CD4-positive, alpha-beta T cell treated with Interleukin-4 for 4 hours (primary cell): ENCODE measurements around the gene CAPN15.

ENCODE experiments used
- DNase-seq: peaks from one replicate; pipeline ENCODE4 v3.0.0-alpha.2; 2020

Gene CAPN15

DNA sequence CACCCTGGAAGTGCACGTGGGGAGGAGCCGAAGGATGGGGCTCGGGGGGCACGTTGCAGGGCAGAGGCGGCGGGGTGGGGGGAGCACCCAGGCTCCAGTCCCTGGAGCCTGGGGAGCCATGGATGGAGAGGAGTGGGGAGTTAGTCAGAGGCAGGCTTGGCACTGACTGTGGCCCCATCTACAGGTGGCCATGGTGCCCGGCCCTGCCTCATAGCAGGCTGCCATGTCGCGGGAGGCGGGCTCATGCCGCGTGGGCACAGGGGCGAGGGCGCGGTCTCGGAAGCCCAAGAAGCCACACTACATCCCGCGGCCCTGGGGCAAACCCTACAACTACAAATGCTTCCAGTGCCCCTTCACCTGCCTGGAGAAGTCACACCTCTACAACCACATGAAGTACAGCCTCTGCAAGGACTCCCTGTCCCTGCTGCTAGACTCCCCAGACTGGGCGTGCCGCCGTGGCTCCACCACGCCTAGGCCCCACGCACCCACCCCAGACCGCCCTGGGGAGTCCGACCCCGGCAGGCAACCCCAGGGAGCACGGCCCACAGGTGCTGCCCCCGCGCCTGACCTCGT lies 35.6 kb downstream of the CAPN15 start:
- DNase-seq, result no peak

DNA sequence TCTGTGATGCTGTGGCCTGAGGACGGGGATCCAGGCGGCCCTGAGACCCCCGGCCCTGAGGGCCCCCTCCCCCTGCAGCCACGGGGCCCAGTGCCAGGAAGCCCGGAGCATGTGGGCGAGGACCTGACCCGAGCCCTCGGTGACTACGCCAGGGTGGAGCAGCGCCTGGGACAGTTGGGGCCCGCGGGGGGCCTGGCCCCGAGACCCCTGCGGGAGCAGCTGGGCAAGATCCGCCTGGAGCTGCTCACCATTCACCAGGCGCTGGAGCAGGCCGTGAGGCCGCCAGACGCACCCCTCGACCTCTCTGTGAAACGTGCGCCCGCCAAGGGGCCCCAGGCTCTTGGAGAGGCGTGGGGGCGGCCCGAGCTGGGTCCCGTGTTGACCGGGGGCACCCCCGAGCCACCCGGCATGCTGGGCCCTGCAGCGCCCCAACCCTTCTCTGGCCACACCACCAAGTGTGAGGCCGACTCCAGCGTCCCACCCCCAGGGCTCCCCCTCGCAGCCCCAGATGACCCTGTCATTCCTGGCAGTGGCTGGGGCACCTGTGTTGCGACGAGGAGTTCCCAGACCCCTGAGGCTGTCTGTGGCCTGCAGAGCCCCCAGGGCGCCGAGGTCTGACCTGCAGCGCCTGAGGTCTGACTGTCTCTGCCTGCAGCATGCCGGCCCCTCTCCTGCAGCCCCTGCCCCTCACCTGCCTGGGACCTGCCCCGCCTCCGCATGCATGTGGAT lies 37.3 kb downstream of the CAPN15 start:
- DNase-seq, result no peak

DNA sequence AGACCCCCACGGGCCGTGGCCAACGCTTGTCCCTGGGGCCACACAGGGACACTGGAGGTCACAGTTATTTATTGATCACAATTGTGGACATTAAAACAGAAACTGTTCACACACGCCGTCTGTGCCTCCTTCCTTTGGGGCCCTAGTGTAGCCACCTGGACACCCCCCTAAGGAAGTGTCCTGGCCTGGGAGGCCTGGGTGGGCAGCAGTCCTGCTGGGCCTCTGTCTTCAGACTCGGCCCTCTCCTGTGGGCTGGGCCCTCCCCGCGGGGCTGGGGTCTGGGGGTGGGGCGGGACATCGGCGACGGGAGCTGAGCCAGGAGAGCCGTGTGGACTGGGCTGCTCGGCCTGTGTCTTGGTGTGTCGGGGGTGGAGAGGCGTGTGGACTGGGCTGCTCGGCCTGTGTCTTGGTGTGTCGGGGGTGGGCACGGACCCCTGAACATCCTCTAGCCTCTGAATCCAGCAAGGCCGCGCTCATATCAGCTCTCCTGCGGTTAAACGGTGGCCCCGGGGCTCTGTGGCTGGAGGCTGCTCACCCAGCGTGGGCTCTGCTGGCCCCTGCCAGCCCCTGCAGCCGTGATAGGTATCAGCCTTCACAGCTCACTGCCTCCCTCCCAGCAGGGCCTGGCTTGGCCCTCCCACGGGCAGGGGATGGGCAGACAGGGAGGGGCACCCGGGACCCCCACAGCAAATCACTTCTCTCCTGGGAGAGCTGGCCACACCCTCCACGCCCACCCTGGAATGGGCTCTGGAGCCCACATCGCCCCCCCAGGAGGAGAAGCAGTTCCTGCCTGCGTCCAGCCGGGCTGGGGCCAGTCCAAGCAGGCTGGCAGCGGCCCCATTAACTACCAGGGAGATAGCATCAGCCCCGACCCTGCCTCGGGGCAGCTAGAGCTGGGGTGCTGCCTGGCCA lies 38.2 kb downstream of the CAPN15 start:
- DNase-seq, result no peak

DNA sequence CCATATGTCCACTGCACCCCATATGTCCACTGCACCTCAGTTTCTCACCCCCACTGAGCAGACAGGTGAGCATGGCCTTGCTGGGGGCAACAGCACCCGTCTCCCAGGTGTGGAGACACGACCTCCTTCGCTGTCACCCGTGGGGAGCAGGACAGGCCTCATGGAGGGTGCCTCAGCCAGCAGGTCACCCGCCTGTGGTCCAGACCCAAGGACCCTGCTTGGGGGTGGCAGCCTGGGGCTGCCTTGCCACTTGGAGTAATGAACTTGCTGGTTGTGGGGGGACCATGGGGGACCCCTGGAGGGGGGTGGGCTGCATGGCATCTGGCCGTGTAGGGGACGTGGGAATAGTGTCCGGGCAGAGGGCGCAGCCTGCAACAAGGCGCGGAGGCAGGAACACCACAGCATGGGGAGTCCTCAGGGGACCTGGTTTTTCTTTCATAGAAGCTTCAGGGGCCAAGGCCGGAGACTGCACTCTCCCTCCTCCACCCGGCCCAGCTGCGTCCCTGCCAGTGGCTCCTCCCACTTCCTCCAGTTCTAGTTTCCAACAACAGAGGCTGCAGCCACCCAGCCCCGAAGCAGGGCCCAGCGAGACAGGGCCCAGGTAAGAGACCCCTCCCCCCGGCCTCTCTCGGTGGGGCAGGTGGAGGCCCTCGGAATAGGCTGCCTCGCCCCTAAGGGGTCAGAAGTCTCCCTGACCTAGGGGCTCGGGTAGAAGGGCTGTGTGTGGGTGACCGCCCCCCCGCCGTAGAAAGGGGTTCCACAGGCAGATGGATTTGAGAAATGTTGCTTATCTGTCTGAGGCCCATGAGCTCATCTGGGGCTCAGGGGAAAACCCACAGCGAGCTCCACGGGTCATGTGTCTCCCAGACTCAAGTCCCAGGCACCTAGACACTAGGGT lies 39.2 kb downstream of the CAPN15 start, which contains the start of gene NHLRC4:
Gene NHLRC4, plus strand, starts transcription at position 531 of the 898 bp plus-strand sequence. CDS start 1,043 bp downstream, outside the sequence.
- peak; percentile 32 for DNase-seq

DNA sequence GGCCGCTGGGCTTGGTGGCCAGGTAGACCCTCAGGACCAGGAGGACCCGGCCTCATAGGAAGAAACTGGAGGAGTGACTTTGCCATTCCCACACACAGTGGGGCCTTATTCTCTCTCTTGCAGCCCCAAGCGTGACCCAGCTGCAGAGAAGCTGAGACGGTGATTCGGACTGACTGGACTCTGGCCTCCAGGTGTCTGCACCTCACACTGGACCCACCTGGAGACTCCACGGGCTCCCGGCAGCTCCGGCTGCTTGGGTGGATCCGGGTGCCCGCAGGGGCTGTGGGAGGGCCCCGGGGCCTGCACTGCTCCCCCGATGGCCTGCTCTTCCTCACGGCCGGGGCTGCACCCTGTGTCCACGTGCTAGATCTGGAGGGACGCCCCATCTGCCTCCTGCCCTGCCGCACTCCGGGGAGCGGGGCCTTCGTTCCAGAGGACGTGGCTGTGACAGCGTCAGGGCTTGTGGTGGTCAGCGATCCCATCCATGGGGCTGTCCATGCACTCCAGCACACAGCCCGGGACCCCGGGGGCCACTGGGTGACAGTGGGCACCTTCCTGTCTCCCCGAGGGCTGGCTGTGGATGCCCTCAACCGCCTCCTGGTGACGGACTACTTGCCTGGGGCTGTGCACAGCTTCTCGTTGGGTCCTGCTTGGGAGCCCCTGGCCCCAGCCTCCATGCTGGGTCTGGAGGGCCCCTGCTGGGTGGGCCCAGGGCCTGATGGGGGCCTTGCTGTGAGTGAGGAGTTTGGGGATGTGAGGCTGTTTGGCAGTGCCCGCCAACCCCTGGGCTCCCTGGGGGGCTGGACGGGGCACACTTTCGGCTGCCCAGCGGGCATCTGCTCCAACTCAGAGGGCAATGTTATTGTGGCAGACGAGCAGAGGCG lies 40.1 kb downstream of the CAPN15 start:
- DNase-seq, result no peak

DNA sequence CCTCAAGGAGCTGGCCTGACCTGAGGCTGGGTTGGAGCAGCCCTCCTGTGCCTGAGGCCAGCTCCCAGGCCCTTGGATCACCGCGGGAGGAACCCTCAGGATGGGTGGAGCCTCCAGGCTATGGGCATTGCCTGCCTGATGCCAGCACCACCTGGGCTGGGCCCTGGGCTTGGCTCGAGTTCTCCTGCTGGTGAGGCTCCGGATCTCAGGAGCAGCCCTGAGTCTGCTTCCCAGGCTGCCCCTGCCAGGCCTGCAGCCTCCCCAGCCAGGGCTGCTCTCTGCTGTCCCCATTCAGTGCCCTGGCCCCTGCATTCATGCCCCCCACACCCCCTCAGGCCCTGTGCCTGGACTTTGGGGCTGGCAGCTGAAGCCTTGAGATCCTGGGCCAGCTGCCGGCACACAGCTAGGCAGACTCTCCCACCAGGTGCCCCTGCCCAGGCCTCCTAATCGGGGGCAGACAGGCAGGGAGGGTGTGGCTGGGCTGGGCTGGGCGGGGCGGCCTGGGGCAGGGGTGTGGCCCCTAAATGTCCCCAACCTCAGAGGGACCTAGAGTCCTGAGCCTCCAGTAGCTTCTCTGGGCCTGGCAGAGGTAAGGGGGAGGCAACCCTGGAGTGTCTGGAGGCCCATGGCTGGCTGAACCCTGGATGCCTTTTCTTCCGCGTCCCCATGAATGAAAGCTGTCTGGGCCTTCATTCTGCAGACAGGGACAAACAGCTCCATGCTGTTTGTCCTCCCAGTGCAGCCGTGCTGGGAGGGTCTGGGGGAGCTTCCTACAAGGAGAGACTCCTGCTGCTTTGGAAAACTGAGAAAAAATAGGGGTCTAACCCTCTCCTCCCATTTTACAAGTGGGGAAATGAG lies 41.1 kb downstream of the CAPN15 start:
- DNase-seq, result no peak

DNA sequence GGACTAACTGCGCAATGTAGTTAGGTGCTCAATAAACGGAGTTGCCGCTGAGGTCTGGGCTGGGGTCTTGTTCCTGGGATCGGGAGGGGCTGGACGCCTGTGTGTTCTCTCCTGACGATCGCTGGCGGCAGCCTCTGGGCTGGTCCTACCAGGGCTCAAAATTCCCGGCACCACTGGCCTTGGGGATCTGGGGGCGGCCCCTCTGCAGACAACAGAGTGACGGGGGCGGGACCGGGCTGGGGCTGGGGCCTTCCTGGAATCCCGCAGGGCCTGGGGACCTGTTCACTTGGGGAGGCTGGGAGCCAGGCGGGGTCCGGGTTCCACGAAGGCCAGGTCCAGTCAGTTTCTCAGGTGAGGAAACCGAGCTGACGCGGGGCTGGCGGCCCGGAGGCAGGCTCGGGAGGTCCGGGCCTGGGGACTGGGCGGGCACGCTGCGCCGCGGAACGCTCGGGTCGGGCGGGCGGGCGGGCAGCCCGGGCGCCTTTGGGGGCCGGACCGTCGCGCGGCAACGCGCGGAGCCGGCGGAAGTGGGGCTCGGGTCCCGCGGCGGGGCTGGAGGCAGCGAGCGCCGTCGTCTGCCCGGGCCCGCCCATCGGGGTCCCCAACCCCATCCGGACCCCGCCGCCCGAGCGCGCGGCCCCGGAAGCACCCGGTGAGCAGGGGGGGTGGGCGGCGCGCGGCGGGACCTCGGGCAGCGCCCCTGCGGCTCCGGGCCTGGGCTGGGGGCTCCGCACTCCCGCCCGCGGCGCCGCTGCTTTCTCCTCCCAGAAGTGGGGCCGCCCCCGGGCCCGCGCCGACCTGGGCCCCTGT lies 42.1 kb downstream of the CAPN15 start, which contains the start of gene PIGQ:
Gene PIGQ, plus strand, starts transcription at position 524 of the 810 bp plus-strand sequence. CDS start 4,107 bp downstream, outside the sequence.
- DNase-seq, result peak; percentile 46

DNA sequence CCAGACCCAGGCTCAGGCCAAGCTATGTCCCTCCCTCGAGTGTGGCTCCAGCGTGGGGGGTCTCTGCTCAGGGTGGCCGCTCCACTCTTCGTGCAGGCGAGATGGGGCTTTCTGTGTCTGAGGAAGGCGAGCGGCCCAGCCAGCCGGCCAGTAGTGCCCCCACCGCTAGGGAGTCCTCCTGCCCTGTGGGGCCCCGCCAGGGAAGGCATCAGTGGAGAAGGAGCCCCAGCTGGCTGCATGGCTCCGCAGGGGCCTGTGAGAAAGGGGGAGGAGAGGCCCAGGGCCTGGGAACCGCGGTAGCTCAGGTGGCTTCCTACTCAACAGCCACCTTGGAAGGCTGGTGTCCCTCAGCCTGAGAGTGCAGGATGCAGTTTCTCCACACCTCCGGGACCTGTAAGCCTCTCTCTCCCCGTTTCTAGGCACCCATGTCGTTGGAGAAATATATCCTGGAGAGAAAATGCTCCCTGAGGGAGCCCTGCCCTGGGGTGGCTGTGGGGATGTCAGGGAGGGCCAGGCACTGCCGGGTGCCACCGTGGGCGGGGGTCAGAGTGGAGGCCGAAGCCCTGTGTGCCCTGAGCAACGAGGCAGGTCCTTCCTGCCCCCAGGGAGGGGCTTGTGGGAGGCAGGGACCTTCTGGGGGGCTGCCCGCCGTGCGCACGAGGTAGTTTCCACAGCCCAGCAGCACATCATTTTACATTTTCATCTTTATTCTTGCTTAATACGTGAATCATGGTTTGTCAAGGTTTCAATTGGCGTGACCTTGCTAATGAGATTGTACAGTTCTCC lies 45.5 kb downstream of the CAPN15 start:
- DNase-seq, result no peak

DNA sequence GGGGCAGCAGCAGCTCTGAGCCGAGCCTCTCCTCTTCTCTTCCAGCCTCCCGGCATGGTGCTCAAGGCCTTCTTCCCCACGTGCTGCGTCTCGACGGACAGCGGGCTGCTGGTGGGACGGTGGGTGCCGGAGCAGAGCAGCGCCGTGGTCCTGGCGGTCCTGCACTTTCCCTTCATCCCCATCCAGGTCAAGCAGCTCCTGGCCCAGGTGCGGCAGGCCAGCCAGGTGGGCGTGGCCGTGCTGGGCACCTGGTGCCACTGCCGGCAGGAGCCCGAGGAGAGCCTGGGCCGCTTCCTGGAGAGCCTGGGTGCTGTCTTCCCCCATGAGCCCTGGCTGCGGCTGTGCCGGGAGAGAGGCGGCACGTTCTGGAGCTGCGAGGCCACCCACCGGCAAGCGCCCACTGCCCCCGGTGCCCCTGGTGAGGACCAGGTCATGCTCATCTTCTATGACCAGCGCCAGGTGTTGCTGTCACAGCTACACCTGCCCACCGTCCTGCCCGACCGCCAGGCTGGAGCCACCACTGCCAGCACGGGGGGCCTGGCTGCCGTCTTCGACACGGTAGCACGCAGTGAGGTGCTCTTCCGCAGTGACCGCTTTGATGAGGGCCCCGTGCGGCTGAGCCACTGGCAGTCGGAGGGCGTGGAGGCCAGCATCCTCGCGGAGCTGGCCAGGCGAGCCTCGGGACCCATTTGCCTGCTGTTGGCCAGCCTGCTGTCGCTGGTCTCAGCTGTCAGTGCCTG lies 46.7 kb downstream of the CAPN15 start:
- DNase-seq, result no peak

DNA sequence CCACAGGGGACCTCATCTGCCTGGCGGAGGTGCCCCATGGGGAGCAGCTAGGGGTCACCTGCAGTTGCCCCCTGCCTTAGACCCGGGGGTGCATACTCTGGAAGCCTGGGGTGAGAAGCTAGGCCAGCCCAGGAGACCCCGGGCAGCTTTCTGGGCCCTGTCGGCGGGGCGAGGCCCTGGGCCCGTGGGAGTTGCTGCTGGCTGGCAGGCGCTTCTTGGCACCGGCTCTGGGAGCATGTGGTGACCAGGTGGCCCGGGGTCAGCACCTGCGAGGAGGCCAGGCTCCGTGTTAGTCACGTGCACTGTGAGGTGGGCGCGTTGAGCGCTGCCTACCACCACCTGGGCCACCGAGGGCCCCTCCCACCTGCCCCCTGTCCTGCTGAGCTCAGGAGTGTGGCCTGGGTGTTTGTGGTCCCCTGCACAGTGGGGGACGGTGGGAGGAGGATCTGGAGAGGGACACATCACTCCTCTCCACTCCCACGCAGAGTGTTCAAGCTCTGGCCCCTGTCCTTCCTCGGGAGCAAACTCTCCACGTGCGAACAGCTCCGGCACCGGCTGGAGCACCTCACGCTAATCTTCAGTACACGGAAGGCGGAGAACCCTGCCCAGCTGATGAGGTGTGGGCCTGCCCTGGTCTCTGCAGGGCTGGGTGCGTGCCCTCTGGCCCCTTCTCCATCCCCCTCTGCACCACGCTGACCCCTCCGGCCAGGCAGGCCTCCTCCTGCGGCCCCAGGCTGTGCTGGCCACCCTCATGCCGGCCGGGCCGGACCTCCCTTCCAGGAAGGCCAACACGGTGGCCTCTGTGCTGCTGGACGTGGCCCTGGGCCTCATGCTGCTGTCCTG lies 48.1 kb downstream of the CAPN15 start:
- DNase-seq, result no peak

DNA sequence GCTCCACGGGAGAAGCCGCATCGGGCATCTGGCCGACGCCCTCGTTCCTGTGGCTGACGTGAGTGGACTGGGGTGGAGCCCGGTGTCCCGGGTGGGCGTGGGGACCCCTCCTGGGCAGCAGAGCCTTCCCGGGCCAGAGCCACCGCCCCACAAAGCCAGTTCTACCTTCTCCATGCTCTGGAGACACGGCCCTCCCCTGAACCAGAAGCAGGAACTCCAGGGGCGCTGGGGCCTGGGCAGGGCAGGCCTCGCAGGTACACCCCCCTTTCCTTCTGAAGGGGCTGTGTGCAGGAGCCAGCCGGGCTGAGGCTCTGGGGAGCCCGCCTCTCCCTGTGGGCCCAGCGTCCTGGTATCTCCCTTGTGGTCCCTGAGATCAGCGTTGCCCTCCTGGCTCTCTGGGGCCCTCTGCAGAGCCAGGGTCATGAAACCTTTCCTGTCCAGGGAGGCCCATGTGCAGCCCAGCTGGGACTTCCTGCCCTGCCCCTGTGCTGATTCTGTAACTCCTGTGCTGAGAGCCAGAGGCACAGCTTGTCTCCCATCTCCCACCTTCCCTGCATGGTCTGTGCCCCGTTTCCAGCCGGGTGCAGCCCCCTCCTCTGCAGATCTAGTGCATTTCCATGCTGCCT lies 48.8 kb downstream of the CAPN15 start:
- DNase-seq, result no peak

DNA sequence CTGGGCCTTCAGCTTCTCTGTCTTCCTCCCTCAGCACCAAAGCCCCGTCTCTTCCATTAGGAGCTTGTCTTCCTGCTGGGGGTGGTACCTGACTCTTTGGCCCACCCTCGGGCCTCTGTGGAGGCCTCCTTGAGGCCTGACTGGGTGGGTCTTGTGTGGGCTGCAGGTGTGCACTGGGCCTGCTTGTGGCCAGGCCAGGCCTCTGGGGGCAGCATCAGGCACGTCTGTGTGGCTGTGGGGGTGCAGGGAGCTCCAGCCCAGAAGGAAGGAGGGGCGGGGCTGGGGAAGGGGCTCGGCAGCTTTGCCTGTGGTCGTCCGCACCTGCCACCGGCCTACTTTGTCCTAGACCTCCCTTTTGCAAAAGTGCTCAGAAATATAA lies 49.3 kb downstream of the CAPN15 start:
- no peak for DNase-seq

DNA sequence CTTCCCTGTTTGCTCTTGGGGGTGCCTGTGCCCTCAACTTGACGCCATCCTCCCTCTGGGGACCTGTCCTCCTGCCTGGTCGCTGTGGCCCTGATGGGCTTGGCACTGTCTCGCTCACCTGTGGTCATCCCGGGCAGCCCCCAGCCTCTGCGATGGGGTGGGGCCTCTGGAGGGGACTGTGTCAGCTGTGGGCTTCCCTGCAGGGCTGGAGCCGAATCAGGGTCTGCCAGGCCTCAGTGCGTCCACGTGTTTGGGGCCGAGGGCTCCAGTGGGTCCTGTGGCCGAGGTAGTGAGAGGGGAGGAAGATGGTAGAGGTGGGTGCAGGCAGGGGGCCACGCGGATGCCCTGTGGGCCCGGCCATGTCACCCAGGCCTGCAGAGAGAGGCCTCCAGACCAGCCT lies 50.3 kb downstream of the CAPN15 start:
- DNase-seq, result no peak

DNA sequence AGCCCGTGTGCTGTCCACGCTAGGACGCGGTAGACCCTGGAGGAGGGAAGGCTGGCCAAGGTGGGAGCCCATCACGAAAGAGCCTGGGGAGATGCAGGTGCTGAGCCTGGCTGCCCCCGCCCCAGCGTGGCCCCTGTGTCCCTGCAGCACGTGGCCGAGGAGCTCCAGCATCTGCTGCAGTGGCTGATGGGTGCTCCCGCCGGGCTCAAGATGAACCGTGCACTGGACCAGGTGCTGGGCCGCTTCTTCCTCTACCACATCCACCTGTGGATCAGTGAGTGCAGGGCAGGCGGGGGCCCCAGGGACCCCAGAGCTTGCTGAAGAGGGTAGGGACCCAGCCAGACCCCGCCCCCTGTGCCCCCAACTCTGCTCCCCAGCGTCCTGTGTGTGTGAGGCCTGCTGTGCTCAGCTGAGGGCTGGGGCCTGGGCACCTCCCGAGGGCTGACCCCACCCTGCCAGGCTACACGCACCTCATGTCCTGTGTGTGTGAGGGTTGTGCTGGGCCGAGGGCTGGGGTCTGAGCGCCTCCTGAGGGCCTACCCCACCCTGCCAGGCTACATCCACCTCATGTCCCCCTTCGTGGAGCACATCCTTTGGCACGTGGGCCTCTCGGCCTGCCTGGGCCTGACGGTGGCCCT lies 50.8 kb downstream of the CAPN15 start:
- DNase-seq, result no peak

DNA sequence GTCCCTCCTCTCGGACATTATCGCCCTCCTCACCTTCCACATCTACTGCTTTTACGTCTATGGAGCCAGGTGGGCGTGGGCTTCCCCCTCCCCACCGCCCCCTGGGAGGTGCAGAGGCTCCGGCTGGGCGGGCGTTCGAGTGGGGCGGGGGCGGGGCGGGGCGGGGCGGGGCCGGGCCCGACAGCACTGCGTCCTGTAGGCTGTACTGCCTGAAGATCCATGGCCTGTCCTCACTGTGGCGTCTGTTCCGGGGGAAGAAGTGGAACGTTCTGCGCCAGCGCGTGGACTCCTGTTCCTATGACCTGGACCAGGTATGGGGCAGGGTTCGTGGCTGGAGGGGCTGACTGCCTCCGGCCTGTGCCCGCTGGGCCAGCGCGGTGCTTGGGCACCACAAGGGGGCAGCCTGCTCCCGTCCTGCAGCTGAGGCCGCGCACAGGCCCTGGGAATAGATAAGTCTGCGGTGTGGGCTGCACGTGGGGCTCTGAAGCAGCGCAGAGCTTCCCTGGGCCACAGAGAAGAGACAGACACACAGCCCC lies 51.4 kb downstream of the CAPN15 start:
- peak; percentile 50 for DNase-seq
